Liver (tissue), 9 donors: Measurements from ENCODE around the gene NIPAL3. TPM values are rescaled to one million over a fixed set of nuclear protein-coding genes. Genes with fewer than 3 reads are reported as not detected.

ENCODE experiments used
- DNase-seq: peaks from one replicate; pipeline ENCODE4 v3.0.0-alpha.2; 2017; ENCODE audit warnings: low spot score
- H3K27ac ChIP-seq, 2 donors: one replicate each; pipeline ENCODE4 v1.7.0; 2013; ENCODE audit warnings: inconsistent platforms in 2 of 2, low read length in 2 of 2, control low read depth in 1 of 2, low read depth in 1 of 2, mild to moderate bottlenecking in 1 of 2
- H3K27me3 ChIP-seq, 4 donors: one replicate each; pipeline versions ENCODE4 v1.6.1 to v1.7.0; 2013; ENCODE audit warnings: low read length in 3 of 4, inconsistent platforms in 1 of 4, mild to moderate bottlenecking in 1 of 4, moderate library complexity in 1 of 4; ENCODE audit not compliant: control insufficient read depth in 4 of 4, insufficient read depth in 4 of 4
- H3K36me3 ChIP-seq, 4 donors: one replicate each; pipeline versions ENCODE4 v1.6.1 to v1.7.0; 2013; ENCODE audit warnings: low read length in 3 of 4, mild to moderate bottlenecking in 3 of 4, low read depth in 1 of 4, moderate library complexity in 1 of 4; ENCODE audit not compliant: control insufficient read depth in 4 of 4, insufficient read depth in 3 of 4
- H3K4me1 ChIP-seq, 4 donors: one replicate each; pipeline versions ENCODE4 v1.6.1 to v1.7.0; 2013; ENCODE audit warnings: low read length in 3 of 4, mild to moderate bottlenecking in 3 of 4, moderate library complexity in 1 of 4; ENCODE audit not compliant: control insufficient read depth in 4 of 4, insufficient read depth in 4 of 4
- H3K4me3 ChIP-seq, 3 donors: one replicate each; pipeline versions ENCODE4 v1.6.1 to v1.7.0; 2013; ENCODE audit warnings: low read length in 3 of 3, control low read depth in 1 of 3, low read depth in 1 of 3, mild to moderate bottlenecking in 1 of 3
- H3K9ac ChIP-seq, 2 donors: one replicate each; pipeline ENCODE4 v1.7.0; 2013; ENCODE audit warnings: low read length in 2 of 2, mild to moderate bottlenecking in 2 of 2, moderate library complexity in 2 of 2, control low read depth in 1 of 2, low read depth in 1 of 2
- H3K9me3 ChIP-seq, 4 donors: one replicate each; pipeline versions ENCODE4 v1.6.1 to v1.7.0; 2013; ENCODE audit warnings: low read length in 3 of 4; ENCODE audit not compliant: control insufficient read depth in 4 of 4
- ATF3 ChIP-seq: IDR thresholded peaks from 2 replicates; pipeline ENCODE4 v1.6.1; 2016; ENCODE audit warnings: antibody characterized with exemption
- CTCF ChIP-seq: fragments of 150-350 bp; IDR thresholded peaks from 2 replicates; pipeline ENCODE4 v1.5.1; 2017; ENCODE audit warnings: improper control_type of control experiment, low read depth, low read length; ENCODE audit not compliant: missing input control
- EGR1 ChIP-seq, 2 donors: IDR thresholded peaks; 2 replicates each; pipeline ENCODE4 v1.6.1; 2016 to 2018; ENCODE audit warnings: antibody characterized with exemption in 2 of 2, low read depth in 2 of 2
- FOXA1 ChIP-seq: IDR thresholded peaks from 2 replicates; pipeline ENCODE4 v1.6.1; 2016; ENCODE audit warnings: antibody characterized with exemption
- GABPA ChIP-seq, 2 donors: IDR thresholded peaks in 1 of 2; conservative IDR thresholded peaks in 1 of 2; 2 replicates each; pipeline ENCODE4 v1.6.1; 2016; ENCODE audit warnings: antibody characterized with exemption in 2 of 2, mild to moderate bottlenecking in 1 of 2, moderate library complexity in 1 of 2
- HNF4A ChIP-seq, 2 donors: conservative IDR thresholded peaks; 2 replicates each; pipeline ENCODE4 v1.6.1; 2016; ENCODE audit warnings: antibody characterized with exemption in 2 of 2, mild to moderate bottlenecking in 2 of 2
- HNF4G ChIP-seq: IDR thresholded peaks from 2 replicates; pipeline ENCODE4 v1.6.1; 2016; ENCODE audit warnings: antibody characterized with exemption
- JUND ChIP-seq, 2 donors: IDR thresholded peaks; 2 replicates each; pipeline ENCODE4 v1.6.1; 2016; ENCODE audit warnings: antibody characterized with exemption in 2 of 2
- MAX ChIP-seq: IDR thresholded peaks from 2 replicates; pipeline ENCODE4 v1.6.1; 2016; ENCODE audit warnings: antibody characterized with exemption
- NR2F2 ChIP-seq: IDR thresholded peaks from 2 replicates; pipeline ENCODE4 v1.6.1; 2016; ENCODE audit warnings: antibody characterized with exemption
- RAD21 ChIP-seq, 2 donors: IDR thresholded peaks; 2 replicates each; pipeline ENCODE4 v1.6.1; 2016; ENCODE audit warnings: antibody characterized with exemption in 2 of 2, mild to moderate bottlenecking in 2 of 2
- REST ChIP-seq: IDR thresholded peaks from 2 replicates; pipeline ENCODE4 v1.6.1; 2016; ENCODE audit warnings: antibody characterized with exemption, mild to moderate bottlenecking
- RXRA ChIP-seq, 2 donors: IDR thresholded peaks; 2 replicates each; pipeline ENCODE4 v1.6.1; 2017 to 2018; ENCODE audit warnings: antibody characterized with exemption in 2 of 2, mild to moderate bottlenecking in 1 of 2
- SP1 ChIP-seq: IDR thresholded peaks from 2 replicates; pipeline ENCODE4 v1.6.1; 2018; ENCODE audit warnings: antibody characterized with exemption, mild to moderate bottlenecking
- TAF1 ChIP-seq: conservative IDR thresholded peaks from 2 replicates; pipeline ENCODE4 v1.6.1; 2016; ENCODE audit warnings: antibody characterized with exemption, mild to moderate bottlenecking
- YY1 ChIP-seq: IDR thresholded peaks from 2 replicates; pipeline ENCODE4 v1.6.1; 2016; ENCODE audit warnings: antibody characterized with exemption, mild to moderate bottlenecking
- ZBTB33 ChIP-seq: IDR thresholded peaks from 2 replicates; pipeline ENCODE4 v1.6.1; 2016; ENCODE audit warnings: antibody characterized with exemption
- WGBS: extraction: QIAGEN DNeasy Blood & Tissue Kit; methylation state at CpG from one replicate; pipeline ENCODE4 v1.1.7; 2013; 5-methylcytosine and 5-hydroxymethylcytosine counted together
- polyA plus RNA-seq, 2 donors: library from polyadenylated mRNA; stranded (reverse) in 1 of 2; unstranded in 1 of 2; fragments of 200-250 nt in 1 of 2; fragments of >200 nt in 1 of 2; fragmentation: Nextera tagmentation in 1 of 2; extraction: Ambion mirVana in 1 of 2; gene quantifications; one replicate each; pipeline versions ENCODE4 v1.2.1 to v1.2.3, GENCODE V29; 2013 to 2015
- total RNA-seq, 2 donors: library from RNA; depleted of rRNA; stranded (reverse); fragments of >200 nt; gene quantifications; one replicate each; pipeline ENCODE4 v1.2.3, GENCODE V29; 2014
- donor health status: healthy.
- donor health status: healthy.
- donor health status: healthy.
- donor health status: healthy.
- donor health status: healthy.

Gene NIPAL3
- total and polyA plus RNA-seq, 4 donors = 3.0 to 12.0 (median 6.0) TPM

- TF ChIP-seq SP1 (no peak), CTCF (no peak), EGR1 (IDR thresholded peaks at IDR 0.05; ENCODE audit: low read depth in 2 of 2) (no peak), YY1 (no peak), MAX (no peak)
- H3K36me3 ChIP-seq = peaks cover 1 to 15% (median 9%) of the 10 kb centered on the region in 4 donors
- DNase-seq = no peak
- H3K27ac ChIP-seq = no peak overlapping the region
- H3K4me3 ChIP-seq = no peak overlapping the region
- no peaks in the 10 kb centered on the region for H3K27me3 ChIP-seq
- H3K4me1 ChIP-seq = no peaks in the 10 kb centered on the region
- H3K9me3 ChIP-seq = no peaks in the 10 kb centered on the region
- no peak overlapping the region for H3K9ac ChIP-seq
- 94% methylated on average over 8 of the region's 8 CpGs for WGBS
These were observed 37.4 kb downstream of the NIPAL3 start for GRCh38 chr1:24452922-24453485.

- Histone ChIP-seq H3K27me3 (no peaks in the 10 kb centered on the region), H3K36me3 (peaks cover 3 to 11% (median 8%) of the 10 kb centered on the region in 4 donors), H3K27ac (no peak overlapping the region), H3K9ac (no peak overlapping the region), H3K4me3 (no peak overlapping the region), H3K4me1 (no peaks in the 10 kb centered on the region), H3K9me3 (no peaks in the 10 kb centered on the region)
- no peak for TF ChIP-seq YY1
- TF ChIP-seq SP1 = no peak
- TF ChIP-seq JUND (IDR thresholded peaks at IDR 0.05) = no peak
- no peak for TF ChIP-seq CTCF
- no peak for TF ChIP-seq ATF3
- no peak for TF ChIP-seq GABPA (IDR thresholded peaks at IDR 0.05 in 1 of 2, conservative IDR thresholded peaks at IDR 0.05 in 1 of 2)
- no peak for TF ChIP-seq RXRA (IDR thresholded peaks at IDR 0.05)
- no peak for TF ChIP-seq TAF1
- no peak for TF ChIP-seq MAX
- TF ChIP-seq HNF4G = no peak
- no peak for TF ChIP-seq RAD21 (IDR thresholded peaks at IDR 0.05)
- TF ChIP-seq REST = no peak
- TF ChIP-seq NR2F2 = no peak
- TF ChIP-seq FOXA1 = no peak
- TF ChIP-seq ZBTB33 = no peak
- TF ChIP-seq HNF4A (conservative IDR thresholded peaks at IDR 0.05) = no peak
- WGBS = 89% methylated on average over 5 of the region's 5 CpGs
- DNase-seq = no peak
These were observed 39.1 kb downstream of the NIPAL3 start for GRCh38 chr1:24454673-24455072.
